ENCODE results near the gene ABCA3. TPM values are rescaled to one million over a fixed set of nuclear protein-coding genes. Genes with fewer than 3 reads are reported as not detected.

Gene ABCA3
- total RNA-seq, 4 donors from 2014 or later = 3.4 to 8.6 (median 3.7) TPM

- no peak for TF ChIP-seq EP300 (IDR thresholded peaks at IDR 0.05; ENCODE audit: low read depth)
- TF ChIP-seq CTCF (IDR thresholded peaks at IDR 0.05) = no peak
- no peak for TF ChIP-seq POLR2AphosphoS5 (IDR thresholded peaks at IDR 0.05)
- no peak for TF ChIP-seq POLR2A (IDR thresholded peaks at IDR 0.05)
- H3K36me3 ChIP-seq = no peaks in the 10 kb centered on the region
- intact Hi-C loops (cut with DNase I; ENCODE audit: low total_unique reads) (no loop called here), in situ Hi-C loops (cut with MboI; ENCODE audit: low pct_ligation_motif_present in 1 of 4, low pct_unique_long_range_greater_than_20kb in 1 of 4, low sequenced_read_pairs in 3 of 4) (no loop called here)
- 71 to 82% methylated on average over 4 of the region's 4 CpGs for WGBS, 2 donors (ENCODE audit: low coverage in 1 of 2)
- no peak overlapping the region for H3K27ac ChIP-seq
- H3K9me3 ChIP-seq = no peaks in the 10 kb centered on the region
- H3K4me3 ChIP-seq = no peak overlapping the region
- H3K27me3 ChIP-seq = peaks cover 11% of the 10 kb centered on the region
- no peaks in the 10 kb centered on the region for H3K4me1 ChIP-seq
- DNase-seq = no peak
Observed at GRCh38 chr16:2373176-2373575, 32.6 kb upstream of the ABCA3 start.

DNA sequence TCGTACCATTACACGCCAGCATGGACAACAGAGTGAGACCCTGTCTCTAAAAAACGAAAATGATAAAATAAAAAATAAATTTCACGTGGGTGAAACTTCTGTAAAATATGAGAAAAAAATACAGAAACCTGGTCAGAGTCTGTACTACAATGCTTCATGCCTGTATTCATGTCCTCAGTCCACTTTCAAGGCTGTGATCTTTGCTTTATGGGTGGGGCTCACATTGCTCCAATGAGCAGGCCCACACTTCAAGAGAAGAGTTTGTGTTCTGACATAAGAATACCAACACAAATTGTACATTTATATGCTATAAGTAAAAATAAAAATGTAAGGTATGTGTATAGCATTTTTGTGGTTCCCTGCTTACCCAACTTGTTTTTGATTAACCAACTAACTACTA is 32.2 kb upstream of the ABCA3 start:
- intact Hi-C loops (cut with DNase I; ENCODE audit: low total_unique reads) = no loop called here
- 70 to 88% methylated on average over 4 of the region's 4 CpGs for WGBS, 2 donors (ENCODE audit: low coverage in 1 of 2)
- in situ Hi-C loops (cut with MboI; ENCODE audit: low pct_ligation_motif_present in 1 of 4, low pct_unique_long_range_greater_than_20kb in 1 of 4, low sequenced_read_pairs in 3 of 4) = no loop called here
- no peaks in the 10 kb centered on the region for H3K9me3 ChIP-seq
- H3K4me3 ChIP-seq = no peak overlapping the region
- no peaks in the 10 kb centered on the region for H3K4me1 ChIP-seq
- no peak for TF ChIP-seq POLR2AphosphoS5 (IDR thresholded peaks at IDR 0.05)
- H3K36me3 ChIP-seq = no peaks in the 10 kb centered on the region
- DNase-seq = no peak
- no peak overlapping the region for H3K27ac ChIP-seq
- H3K27me3 ChIP-seq = peaks cover 11% of the 10 kb centered on the region

DNA sequence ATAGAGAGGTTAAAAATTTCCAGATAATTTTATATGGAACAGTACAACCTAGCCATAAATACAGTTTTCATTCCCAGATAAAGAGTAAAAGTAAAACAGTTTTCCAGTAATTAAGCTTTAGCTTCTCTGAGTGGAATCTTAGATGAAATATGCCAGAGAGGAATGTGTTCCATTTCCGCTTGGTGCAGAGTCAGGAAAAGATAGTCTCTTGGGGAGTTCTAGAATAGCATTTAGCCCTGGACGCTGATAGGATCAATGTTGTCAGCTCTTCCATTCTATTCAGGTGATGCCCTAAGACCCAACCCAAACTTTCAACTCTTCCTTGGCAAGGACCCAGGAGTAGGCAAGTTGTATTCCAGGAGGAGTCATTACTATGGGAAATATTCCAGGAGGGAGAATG is 30.9 kb upstream of the ABCA3 start:
- intact Hi-C loops (cut with DNase I; ENCODE audit: low total_unique reads) = no loop called here
- DNase-seq = no peak
- WGBS, 2 donors (ENCODE audit: low coverage in 1 of 2) = 88 to 90% methylated on average over 2 of the region's 2 CpGs

GRCh38 chr16:2370721-2371120 is 30.2 kb upstream of the ABCA3 start:
- no peaks in the 10 kb centered on the region for H3K4me1 ChIP-seq
- in situ Hi-C loops (cut with MboI; ENCODE audit: low pct_ligation_motif_present in 1 of 4, low pct_unique_long_range_greater_than_20kb in 1 of 4, low sequenced_read_pairs in 3 of 4) (no loop called here), intact Hi-C loops (cut with DNase I; ENCODE audit: low total_unique reads) (no loop called here)
- no peak overlapping the region for H3K27ac ChIP-seq
- no peaks in the 10 kb centered on the region for H3K36me3 ChIP-seq
- H3K9me3 ChIP-seq = no peaks in the 10 kb centered on the region
- DNase-seq = no peak
- TF ChIP-seq POLR2A (IDR thresholded peaks at IDR 0.05) (no peak), POLR2AphosphoS5 (IDR thresholded peaks at IDR 0.05) (no peak), EP300 (IDR thresholded peaks at IDR 0.05; ENCODE audit: low read depth) (no peak), CTCF (IDR thresholded peaks at IDR 0.05) (no peak)
- H3K27me3 ChIP-seq = peaks cover 11% of the 10 kb centered on the region
- no peak overlapping the region for H3K4me3 ChIP-seq

More for the DNA sequence above, 30.9 kb upstream of the ABCA3 start:
- Histone ChIP-seq H3K27ac (no peak overlapping the region), H3K36me3 (no peaks in the 10 kb centered on the region), H3K9me3 (no peaks in the 10 kb centered on the region), H3K4me1 (no peaks in the 10 kb centered on the region), H3K4me3 (no peak overlapping the region), H3K27me3 (peaks cover 11% of the 10 kb centered on the region)
- TF ChIP-seq POLR2A (IDR thresholded peaks at IDR 0.05) (no peak), CTCF (IDR thresholded peaks at IDR 0.05) (no peak), EP300 (IDR thresholded peaks at IDR 0.05; ENCODE audit: low read depth) (no peak)
- in situ Hi-C loops (cut with MboI; ENCODE audit: low pct_ligation_motif_present in 1 of 4, low pct_unique_long_range_greater_than_20kb in 1 of 4, low sequenced_read_pairs in 3 of 4) = no loop called here

- H3K36me3 ChIP-seq = no peaks in the 10 kb centered on the region
- no peak for DNase-seq
- H3K27ac ChIP-seq = no peak overlapping the region
- WGBS, 2 donors (ENCODE audit: low coverage in 1 of 2) = 74 to 86% methylated on average over 7 to 13 of the region's 13 CpGs
- in situ Hi-C loops (cut with MboI; ENCODE audit: low pct_ligation_motif_present in 1 of 4, low pct_unique_long_range_greater_than_20kb in 1 of 4, low sequenced_read_pairs in 3 of 4) (no loop called here), intact Hi-C loops (cut with DNase I; ENCODE audit: low total_unique reads) (no loop called here)
- no peak overlapping the region for H3K4me3 ChIP-seq
- no peaks in the 10 kb centered on the region for H3K4me1 ChIP-seq
- H3K27me3 ChIP-seq = peaks cover 13% of the 10 kb centered on the region
- no peaks in the 10 kb centered on the region for H3K9me3 ChIP-seq
- TF ChIP-seq CTCF (IDR thresholded peaks at IDR 0.05) = no peak
- no peak for TF ChIP-seq EP300 (IDR thresholded peaks at IDR 0.05; ENCODE audit: low read depth)
- TF ChIP-seq POLR2A (IDR thresholded peaks at IDR 0.05) = no peak
- no peak for TF ChIP-seq POLR2AphosphoS5 (IDR thresholded peaks at IDR 0.05)
Observed at GRCh38 chr16:2366660-2367309, 26.3 kb upstream of the ABCA3 start.
